GM19372 (cell line): ENCODE results near the gene ACOT13.
"Not testable (repeated sequence)": the region's sequence is repeated elsewhere in the genome, so short reads cannot be mapped to it uniquely, and the experiment has no call there.

Experiments
- ATAC-seq: cut with Tn5 transposase; IDR thresholded peaks from one replicate; pipeline ENCODE4 v1.9.1; 2021; ENCODE audit warnings: mild to moderate bottlenecking, low read depth, moderate library complexity; ENCODE audit not compliant: unreplicated experiment

ACOT13 gene

DNA sequence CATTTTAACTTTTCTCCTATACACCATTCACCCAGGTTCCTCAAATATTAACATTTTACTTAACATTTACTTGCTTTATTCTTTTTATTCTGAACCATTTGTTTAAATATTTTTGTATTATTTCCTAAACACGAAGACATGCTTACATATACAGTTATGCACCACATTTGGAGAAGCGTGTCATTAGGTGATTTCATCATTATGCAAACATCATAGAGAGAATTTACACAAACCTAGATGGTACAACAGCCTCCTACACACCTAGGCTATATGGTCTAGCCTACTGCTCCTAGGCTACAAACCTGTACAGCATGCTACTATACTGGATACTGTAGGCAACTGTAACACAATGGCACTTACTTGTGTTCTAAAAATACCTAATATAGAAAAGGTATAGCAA is 6.8 kb upstream of the ACOT13 start:
- ATAC-seq = no peak

DNA sequence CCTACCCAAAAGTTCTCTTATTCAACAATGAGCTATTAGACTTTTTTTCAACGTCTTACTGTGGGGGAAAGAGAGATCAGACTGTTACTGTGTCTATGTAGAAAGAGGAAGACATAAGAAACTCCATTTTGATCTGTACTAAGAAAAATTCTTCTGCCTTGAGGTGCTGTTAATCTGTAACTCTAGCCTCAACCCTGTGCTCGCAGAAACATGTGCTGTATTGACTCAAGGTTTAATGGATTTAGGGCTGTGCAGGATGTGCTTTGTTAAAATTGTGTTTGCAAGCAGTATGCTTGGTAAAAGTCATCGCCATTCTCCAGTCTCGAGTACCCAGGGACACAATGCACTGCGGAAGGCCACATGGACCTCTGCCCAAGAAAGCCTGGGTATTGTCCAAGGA is 5.1 kb upstream of the ACOT13 start:
- not testable (repeated sequence) for ATAC-seq

DNA sequence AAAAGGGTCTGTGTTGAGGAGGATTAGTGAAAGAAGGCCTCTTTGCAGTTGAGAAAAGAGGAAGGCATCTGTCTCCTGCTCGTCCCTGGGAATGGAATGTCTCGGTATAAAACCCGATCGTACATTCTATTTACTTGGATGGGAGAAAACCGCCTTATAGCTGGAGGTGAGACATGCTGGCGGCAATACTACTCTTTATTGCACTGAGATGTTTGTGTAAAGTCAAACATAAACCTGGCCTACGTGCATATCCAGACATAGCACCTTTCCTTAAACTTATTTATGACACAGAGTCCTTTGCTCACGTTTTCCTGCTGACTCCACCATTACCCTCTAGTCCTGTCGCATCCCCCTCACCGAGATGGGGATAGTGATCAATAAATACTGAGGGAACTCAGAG is 4.6 kb upstream of the ACOT13 start:
- no peak for ATAC-seq

DNA sequence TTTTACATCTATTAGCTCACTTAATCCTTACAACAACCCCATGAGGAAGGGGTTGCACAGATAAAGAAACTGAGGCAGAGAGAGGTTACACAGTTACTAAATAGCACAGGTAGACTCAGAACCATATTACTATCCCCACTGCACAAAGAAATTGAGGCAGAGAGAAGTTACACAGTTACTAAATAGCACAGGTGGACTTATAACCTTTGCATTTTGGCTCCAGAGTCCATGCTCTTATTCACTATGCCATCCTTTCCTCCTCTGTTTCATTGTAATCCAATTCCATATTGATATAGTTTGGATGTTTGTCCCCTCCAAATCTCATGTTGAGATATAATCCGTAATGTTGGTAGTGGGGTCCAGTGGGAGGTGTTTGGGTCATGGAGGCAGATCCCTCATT is 3.7 kb upstream of the ACOT13 start:
- ATAC-seq = no peak

DNA sequence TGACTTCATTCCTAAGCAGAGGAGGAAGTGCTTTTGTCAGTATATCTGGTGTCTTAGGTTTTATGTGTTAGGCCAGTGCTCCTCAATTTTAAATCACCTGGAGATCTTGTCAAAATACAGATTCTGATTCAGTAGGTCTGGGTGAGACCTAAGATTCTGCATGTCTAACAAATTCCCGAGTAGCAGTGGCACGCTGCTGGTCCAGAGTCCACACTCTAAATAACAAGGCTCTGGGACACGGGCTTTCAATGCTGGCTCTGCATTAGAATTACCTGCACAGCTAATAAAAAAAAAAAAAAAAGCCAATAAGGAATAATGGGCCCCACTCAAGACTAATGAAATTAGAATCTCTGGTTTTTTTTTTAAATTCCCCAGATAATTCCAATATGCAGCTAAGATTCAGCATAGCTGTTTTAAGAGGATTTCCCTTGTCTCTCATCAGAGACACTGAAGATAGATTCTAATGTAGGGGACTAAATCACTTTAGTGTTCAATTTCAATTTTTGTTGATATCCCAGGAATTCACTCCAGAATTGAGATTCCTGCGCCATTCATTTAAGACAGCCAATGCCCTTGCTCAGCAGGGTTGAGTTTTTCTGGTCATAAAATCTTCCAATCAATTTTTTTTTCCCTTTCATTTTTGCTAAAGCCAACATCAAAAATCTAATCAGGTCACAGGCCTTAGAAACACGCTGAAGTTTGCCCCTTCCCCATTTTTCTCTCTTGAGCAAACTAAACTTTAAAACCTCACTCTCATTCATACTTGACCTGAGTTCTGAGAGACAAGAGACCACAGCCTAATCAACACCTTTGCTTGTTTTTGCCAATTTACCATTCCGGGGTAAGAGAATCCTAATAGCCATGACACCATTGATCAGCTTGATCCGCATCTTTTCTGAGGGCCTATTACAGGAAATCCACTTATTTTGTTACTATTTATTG is 2.6 kb upstream of the ACOT13 start:
- no peak for ATAC-seq

DNA sequence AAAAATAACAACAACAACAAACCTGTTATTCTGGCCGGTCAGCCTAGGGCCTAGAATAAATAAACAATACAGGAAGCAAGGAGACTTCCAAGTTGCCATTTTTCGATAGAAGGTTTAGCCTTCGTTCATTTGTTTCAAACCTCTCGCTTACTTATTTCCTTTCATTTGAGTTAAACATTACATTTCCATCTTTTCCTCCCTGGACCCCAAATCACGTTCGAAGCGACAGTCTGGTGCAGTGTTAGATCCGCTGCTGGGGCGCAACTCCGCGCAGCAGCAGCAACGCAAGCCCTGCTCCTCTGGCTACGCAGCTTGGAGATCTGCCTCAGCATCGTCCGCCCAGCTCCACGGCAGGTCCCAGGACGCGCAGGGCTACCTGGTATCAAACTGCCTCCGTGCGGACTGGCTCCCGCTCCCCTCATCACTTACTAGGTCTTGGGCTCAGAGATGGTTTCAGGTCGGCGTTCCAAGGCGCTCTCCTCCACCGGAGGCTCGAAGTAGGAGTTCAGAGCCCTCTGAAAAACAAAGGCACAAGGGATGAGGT is 708 bp upstream of the ACOT13 start:
- ATAC-seq = peak; percentile 24

DNA sequence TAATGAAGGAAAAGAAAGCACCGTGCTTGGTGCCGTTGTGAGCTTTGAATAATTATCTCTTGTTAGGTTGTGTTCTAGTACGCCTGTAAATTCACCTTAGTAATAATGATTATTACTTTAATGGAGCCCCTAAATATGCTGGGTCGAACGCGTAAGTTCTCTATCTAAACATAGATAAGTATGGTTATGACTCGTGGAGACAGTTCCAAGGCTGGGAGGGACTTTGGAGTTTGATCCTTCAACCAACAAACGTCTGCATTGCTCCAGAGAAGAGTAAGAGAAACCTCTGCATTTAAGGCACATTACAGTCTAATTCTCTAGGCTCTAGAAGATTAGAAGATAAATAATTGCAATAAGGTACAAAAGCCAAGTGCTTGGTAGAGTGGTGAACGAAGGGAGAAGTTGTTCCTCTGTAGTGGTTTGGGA is 514 bp downstream of the ACOT13 start:
- no peak for ATAC-seq

DNA sequence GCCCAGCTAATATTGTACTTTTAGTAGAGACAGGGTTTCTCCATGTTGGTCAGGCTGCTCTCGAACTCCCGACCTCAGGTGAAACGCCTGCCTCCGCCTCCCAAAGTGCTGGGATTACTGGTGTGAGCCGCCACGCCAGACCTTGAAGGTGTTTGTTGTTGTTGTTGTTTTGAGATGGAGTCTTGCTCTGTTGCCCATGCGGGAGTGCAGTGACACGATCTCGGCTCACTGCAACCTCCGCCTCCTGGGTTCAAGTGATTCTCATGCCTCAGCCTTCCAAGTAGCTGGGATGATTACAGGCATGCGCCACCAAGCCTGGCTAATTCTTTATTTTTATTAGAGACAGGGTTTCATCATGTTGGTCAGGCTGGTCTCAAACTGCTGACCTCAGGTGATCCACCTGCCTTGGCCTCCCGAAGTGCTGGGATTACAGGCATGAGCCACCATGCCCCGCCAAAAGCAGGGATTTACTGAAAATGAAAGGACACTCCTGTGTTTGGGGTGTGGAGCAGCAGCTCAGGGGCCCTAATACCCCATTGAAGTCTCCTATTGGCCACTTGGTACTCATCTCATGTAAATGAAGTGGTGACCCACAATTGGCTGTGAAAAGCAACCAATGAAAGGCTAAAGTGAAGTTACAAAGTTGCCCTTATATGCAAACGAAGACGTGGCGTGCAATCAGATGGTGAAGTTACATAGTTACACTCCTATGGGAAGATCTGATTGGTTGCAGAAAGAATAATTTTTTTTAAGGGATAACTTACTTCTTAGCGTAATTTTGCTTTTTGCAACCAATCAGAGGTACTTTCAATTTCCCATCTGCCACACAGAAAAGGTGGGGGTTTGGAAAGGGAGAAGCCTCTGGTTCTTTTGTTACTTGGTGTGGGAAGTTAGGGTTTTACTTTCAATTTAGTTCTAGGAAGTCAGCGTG is 1.5 kb downstream of the ACOT13 start:
- not testable (repeated sequence) for ATAC-seq

DNA sequence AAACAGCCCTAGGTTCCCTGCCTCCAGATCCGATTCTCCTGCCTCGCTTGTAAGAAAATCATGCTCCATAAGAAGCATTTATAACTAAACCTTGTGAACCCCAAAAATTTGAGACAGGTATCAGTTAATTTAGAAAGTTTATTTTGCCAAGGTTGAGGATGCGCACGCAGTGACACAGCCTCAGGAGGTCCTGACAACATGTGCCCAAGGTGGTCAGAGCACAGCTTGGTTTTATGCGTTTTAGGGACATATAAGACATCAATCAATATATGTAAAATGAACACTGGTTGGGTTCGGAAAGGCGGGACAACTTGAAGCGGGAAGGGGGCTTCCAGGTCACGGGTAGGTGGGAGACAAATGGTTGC is 2.1 kb downstream of the ACOT13 start:
- no peak for ATAC-seq

DNA sequence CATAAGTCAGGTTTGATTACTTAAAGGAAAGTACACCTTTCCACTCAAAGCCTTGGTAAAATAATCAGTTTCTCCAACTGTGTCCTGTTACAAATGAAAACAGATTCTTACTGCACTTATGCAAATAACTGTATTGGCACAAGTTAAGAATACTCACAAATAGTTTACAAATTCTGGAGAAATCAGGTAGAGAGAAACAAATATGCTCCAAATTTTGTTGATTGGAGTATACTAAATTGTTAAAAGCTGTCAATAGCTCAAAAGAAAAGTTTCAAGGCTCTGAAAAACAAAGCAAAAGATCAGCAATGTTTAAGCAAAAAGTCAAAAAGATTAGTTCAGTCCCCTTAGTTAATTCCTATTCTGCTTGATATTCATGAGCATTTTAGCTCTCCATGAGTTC is 3.6 kb downstream of the ACOT13 start:
- ATAC-seq = not testable (repeated sequence)

DNA sequence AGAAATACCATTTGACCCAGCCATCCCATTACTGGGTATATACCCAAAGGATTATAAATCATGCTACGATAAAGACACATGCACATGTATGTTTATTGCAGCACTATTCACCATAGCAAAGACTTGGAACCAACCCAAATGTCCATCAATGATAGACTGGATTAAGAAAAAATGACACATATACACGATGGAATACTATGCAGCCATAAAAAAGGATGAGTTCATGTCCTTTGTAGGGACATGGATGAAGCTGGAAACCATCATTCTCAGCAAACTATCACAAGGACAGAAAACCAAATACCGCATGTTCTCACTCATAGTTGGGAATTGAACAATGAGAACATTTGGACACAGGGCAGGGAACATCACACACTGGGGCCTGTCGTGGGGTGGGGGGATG is 4.2 kb downstream of the ACOT13 start:
- not testable (repeated sequence) for ATAC-seq

DNA sequence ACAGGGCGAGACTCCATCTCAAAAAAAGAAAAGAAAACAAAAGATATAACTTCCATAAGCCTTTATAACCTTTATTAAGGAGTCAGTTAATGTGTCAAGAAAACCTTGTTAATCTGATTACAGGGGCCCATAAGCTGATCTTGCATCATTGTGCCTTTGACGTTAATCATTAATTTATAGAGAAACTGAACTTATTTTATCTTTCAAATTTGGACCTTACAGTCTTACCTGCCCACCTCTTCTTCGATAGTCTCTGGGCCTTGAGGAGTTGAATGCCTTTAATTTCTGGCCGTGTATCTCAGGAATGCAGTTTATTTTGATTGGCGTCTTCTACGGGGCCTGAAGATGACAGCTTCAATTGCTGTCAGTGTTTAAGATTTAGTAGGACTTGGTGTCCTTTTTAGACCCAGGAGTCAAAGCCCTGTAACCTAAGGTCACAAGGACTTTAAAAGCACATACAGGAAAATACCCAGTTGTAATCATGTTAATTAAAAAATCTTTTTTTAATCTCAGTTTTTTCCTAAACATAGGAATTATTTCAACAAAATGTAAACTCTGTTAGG is 5.8 kb downstream of the ACOT13 start:
- no peak for ATAC-seq

DNA sequence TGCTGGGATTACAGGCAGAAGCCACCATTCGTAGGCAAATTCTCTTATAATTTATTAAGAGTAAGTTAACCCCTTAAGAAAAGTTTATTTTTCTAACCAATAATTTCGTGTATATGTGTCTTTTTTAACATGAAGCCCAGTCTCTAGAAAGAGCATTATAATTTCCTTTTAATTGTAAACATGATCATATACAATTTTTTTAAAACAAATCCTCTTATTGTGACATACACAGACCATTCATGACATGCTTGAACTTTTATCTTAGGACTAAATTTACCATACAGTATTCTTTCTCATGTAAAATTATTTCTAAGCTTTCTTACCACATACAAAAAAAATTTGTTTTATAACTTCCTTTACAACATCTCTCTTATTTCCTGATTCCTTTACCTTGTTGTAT is 6.7 kb downstream of the ACOT13 start:
- ATAC-seq = no peak

DNA sequence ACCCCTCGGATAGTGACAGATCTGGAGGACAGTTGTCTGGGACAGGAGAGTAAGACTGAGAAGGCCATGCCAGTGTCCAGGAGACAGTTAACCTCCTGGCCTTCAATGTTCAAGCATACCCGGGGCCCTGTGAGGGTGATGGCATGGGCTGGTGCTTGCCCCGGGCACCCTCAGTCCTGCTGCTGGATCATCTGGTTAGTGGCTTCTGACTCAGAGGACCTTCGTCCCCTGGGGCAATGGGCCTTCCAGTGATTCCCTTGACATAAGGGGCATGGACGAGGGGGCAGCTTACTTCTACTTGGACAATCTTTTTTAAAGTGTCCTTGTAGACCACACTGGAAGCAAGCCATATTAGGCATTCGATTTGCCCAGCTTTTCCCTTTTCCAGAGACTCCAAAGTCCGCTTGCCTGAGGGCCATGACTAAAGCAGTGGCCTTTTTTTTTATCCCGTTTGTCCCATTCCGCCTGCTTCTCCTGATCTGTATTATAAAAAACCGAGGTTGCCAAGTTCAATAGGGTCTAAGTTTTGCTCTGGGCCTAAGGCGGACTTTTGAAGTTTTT is 12.0 kb downstream of the ACOT13 start:
- ATAC-seq = not testable (repeated sequence)

DNA sequence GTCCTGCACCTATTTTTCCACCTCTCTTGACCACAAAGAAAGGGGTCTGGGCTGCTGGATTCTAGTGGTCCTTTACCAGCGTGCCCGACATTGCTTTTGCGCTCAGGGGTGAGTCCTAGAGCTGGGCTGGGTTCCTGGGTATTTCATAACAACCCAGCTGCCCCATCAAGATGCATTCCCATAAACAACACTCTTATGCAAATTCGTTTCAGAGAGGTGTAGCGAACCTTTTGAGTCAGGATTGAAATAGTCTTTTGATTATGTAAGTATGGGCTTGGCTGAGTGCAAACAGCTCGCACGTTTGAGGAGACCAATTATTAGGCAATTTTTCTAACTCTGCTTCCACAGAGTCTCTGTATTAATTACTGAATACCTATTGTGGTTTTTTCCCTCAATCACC is 13.7 kb downstream of the ACOT13 start:
- no peak for ATAC-seq

DNA sequence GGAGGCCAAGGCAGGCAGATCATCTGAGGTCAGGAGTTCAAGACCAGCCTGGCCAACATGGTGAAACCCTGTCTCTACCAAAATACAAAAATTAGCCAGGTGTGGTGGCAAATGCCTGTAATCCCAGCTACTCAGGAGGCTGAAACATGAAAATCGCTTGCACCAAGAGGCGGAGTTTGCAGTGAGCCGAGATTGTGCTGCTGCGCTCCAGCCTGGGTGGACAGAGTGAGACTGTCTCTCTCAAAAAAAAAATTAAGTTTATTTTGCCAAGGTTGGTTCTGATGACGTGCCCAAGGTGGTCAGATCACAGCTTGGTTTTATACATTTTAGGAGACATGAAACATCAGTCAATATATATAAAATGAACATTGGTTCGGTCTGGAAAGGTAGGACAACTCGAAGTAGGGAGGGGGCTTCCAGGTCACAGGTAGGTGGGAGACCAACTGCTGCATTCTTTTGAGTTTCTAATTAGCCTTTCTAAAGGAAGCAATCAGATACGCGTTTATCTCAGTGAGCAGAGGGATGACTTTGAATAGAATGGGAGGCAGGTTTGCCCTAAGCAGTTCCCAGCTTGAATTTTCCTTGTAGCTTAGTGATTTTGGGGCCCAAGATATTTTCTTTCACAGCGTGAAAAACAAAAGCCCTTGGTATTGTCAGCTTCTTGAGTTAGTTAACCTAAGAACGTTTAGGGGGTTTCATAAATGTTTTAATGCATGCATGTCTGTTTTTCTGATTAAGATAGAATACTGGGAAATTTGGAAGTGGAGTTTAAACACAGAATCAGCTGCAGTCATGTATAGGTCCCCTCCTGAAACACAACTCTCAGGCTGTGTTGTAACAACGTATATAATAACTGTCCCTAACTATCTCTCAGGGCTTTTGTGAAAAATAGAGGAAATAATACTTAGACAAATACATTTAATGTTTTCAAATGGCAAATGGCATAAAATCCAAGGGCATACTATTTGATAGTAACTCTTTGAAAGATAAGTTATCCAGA is 16.7 kb downstream of the ACOT13 start:
- ATAC-seq = no peak

DNA sequence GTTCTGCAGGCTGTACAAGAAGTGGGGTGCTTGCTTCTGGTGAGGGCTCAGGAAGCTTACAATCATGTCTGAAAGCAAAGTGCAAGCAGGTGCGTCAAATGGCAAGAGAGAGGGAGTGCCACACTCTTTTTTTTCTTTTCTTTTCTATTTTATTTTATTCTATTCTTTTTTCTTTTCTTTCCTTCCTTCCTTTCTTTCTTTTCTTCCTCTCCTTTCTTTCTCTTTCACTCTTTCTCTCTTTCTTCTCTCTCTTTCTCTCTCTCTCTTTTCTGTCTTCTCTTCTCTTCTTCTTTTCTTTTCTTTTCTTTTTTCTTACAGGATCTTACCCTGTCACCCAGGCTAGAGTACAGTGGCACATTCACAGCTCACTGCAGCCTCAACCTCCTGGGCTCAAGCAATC is 19.5 kb downstream of the ACOT13 start:
- ATAC-seq = no peak

DNA sequence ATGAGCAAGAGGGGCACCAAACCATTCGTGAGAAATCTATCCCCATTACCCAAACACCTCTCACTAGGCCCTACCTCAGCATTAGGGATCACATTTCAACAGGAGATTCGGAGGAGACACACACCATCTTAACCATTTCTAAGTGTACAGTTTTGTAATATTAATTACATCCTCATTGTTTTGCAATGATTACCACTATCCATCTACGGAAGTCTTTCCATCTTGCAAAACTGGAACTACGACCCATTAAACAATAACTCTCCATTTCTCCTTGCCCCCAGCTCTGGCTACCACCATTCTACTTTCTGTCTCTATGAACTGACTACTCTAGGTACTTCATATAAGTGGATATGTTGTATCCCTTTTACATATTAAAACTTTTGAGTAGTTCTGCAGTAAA is 20.1 kb downstream of the ACOT13 start:
- no peak for ATAC-seq

DNA sequence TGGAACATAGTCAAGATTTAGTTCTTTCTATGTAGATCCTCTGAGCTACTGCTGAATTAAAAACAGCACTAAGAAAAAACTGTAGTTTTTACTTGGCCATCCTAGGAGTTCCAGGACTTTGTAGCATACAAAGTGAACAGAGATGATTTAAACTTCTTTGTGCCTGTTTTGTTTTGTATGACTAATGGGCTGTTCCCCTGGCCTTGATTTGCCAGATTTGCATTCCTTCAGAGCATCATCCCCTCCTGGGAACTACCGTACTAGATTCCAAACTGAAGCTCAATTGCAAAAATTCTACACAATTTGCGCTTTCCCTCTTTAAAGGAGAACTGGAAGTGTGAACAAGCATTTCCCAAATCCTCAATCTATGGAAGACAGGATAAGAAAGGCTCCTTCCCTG is 23.1 kb downstream of the ACOT13 start:
- no peak for ATAC-seq
